DOHH2 (cell line): ENCODE results near the gene MTG1.

Experiments used
- H3F3A ChIP-seq: fragments of 200-600 bp; sonication (generic), shearing (Covaris generic); 2 replicates; pipeline ENCODE4 v1.6.0; 2016; ENCODE audit warnings: antibody characterized with exemption, mild to moderate bottlenecking; ENCODE audit not compliant: control insufficient read depth, insufficient read depth
- H3K27ac ChIP-seq: fragments of 200-600 bp; sonication (generic); 2 replicates; pipeline ENCODE4 v1.5.1; 2014; ENCODE audit warnings: low read depth, mild to moderate bottlenecking, low read length, moderate library complexity
- H3K27me3 ChIP-seq: fragments of 200-600 bp; sonication (generic); 2 replicates; pipeline ENCODE4 v1.6.1; 2014; ENCODE audit warnings: mild to moderate bottlenecking, low read length, mixed read lengths; ENCODE audit not compliant: control insufficient read depth
- H3K36me3 ChIP-seq: fragments of 200-600 bp; sonication (generic); 2 replicates; pipeline ENCODE4 v1.6.1; 2014; ENCODE audit warnings: mild to moderate bottlenecking, low read length, moderate library complexity, mixed read lengths; ENCODE audit not compliant: control insufficient read depth
- H3K4me1 ChIP-seq: fragments of 200-600 bp; sonication (generic); 2 replicates; pipeline ENCODE4 v1.6.1; 2014; ENCODE audit warnings: mild to moderate bottlenecking, low read length, mixed read lengths; ENCODE audit not compliant: control insufficient read depth
- H3K4me2 ChIP-seq: fragments of 200-600 bp; sonication (generic); 2 replicates; pipeline ENCODE4 v1.6.0; 2014; ENCODE audit warnings: mild to moderate bottlenecking, low read length, moderate library complexity
- H3K4me3 ChIP-seq: fragments of 200-600 bp; sonication (generic); 2 replicates; pipeline ENCODE4 v1.5.1; 2014; ENCODE audit warnings: mild to moderate bottlenecking, low read length, mixed read lengths
- H3K79me2 ChIP-seq: fragments of 200-600 bp; sonication (generic); 2 replicates; pipeline ENCODE4 v1.6.1; 2014; ENCODE audit warnings: mild to moderate bottlenecking, low read length, mixed read lengths; ENCODE audit not compliant: control insufficient read depth
- H3K9me2 ChIP-seq: fragments of 200-600 bp; sonication (generic); replicated peaks from 2 replicates; pipeline ENCODE4 v1.6.1; 2014; ENCODE audit warnings: mild to moderate bottlenecking, low read length, mixed read lengths; ENCODE audit not compliant: control insufficient read depth
- H3K9me3 ChIP-seq: fragments of 200-600 bp; sonication (generic); 2 replicates; pipeline ENCODE4 v1.6.1; 2014; ENCODE audit warnings: antibody characterized with exemption, low read length, mixed read lengths; ENCODE audit not compliant: control insufficient read depth, insufficient read depth
- H4K20me1 ChIP-seq: fragments of 200-600 bp; sonication (generic); 2 replicates; pipeline ENCODE4 v1.6.0; 2014; ENCODE audit warnings: low read depth, mild to moderate bottlenecking, antibody characterized with exemption, low read length, moderate library complexity; ENCODE audit not compliant: control insufficient read depth, insufficient read depth
- EZH2phosphoT487 ChIP-seq: fragments of 200-600 bp; sonication (generic); IDR thresholded peaks from 2 replicates; pipeline ENCODE4 v1.6.1; 2017; ENCODE audit warnings: borderline replicate concordance, mild to moderate bottlenecking, antibody characterized with exemption, low read length, moderate library complexity, mixed read lengths
- TF ChIP-seq, protein P1 (sequence below): fragments of 200-600 bp; sonication (generic); IDR thresholded peaks from one replicate; pipeline ENCODE4 v1.5.1; 2014; ENCODE audit warnings: antibody characterized with exemption, mild to moderate bottlenecking, low read depth, low read length; ENCODE audit not compliant: poor library complexity, severe bottlenecking

Gene MTG1

DNA sequence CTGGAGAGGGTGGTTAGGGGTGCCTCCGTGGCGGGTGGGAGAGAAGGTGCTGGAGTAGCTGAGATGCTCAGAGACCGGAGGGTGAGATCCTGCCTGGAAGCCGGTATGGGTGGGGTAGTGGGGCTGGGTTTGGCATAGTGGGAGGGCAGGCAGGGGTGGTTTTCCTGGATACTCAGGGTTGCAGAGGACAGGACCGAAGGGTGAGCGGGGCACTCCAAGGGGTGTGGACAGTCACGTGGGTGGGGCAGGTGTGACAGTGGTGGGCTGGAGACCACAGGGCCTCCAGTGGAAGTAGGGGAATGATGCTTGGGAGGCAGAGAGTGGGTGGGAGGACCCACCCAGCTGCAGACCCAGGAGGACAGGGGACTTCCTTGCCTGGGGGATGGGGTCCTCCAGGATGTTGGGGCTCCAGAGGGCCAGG lies 61.7 kb downstream of the MTG1 start:
- H3K27ac ChIP-seq = no peak overlapping the region
- no peaks in the 10 kb centered on the region for H3K27me3 ChIP-seq
- H3F3A ChIP-seq = no peaks in the 10 kb centered on the region
- no peaks in the 10 kb centered on the region for H4K20me1 ChIP-seq
- H3K4me2 ChIP-seq = no peak overlapping the region
- H3K36me3 ChIP-seq = no peaks in the 10 kb centered on the region
- H3K4me3 ChIP-seq = no peak overlapping the region
- H3K79me2 ChIP-seq = no peaks in the 10 kb centered on the region
- no peak for TF ChIP-seq EZH2phosphoT487
- TF ChIP-seq, protein P1, sequence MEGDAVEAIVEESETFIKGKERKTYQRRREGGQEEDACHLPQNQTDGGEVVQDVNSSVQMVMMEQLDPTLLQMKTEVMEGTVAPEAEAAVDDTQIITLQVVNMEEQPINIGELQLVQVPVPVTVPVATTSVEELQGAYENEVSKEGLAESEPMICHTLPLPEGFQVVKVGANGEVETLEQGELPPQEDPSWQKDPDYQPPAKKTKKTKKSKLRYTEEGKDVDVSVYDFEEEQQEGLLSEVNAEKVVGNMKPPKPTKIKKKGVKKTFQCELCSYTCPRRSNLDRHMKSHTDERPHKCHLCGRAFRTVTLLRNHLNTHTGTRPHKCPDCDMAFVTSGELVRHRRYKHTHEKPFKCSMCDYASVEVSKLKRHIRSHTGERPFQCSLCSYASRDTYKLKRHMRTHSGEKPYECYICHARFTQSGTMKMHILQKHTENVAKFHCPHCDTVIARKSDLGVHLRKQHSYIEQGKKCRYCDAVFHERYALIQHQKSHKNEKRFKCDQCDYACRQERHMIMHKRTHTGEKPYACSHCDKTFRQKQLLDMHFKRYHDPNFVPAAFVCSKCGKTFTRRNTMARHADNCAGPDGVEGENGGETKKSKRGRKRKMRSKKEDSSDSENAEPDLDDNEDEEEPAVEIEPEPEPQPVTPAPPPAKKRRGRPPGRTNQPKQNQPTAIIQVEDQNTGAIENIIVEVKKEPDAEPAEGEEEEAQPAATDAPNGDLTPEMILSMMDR = no peak
- no peaks in the 10 kb centered on the region for H3K4me1 ChIP-seq
- H3K9me3 ChIP-seq = no peaks in the 10 kb centered on the region
- H3K9me2 ChIP-seq = no peaks in the 10 kb centered on the region

- Histone ChIP-seq H3K79me2 (no peaks in the 10 kb centered on the region), H3K36me3 (no peaks in the 10 kb centered on the region), H3F3A (no peaks in the 10 kb centered on the region), H4K20me1 (no peaks in the 10 kb centered on the region), H3K9me2 (no peaks in the 10 kb centered on the region), H3K9me3 (no peaks in the 10 kb centered on the region), H3K27me3 (no peaks in the 10 kb centered on the region), H3K27ac (no peak overlapping the region), H3K4me3 (no peak overlapping the region), H3K4me2 (no peak overlapping the region), H3K4me1 (no peaks in the 10 kb centered on the region)
- TF ChIP-seq, protein P1 = no peak
These were observed 62.3 kb downstream of the MTG1 start for GRCh38 chr10:133456041-133456951.

DNA sequence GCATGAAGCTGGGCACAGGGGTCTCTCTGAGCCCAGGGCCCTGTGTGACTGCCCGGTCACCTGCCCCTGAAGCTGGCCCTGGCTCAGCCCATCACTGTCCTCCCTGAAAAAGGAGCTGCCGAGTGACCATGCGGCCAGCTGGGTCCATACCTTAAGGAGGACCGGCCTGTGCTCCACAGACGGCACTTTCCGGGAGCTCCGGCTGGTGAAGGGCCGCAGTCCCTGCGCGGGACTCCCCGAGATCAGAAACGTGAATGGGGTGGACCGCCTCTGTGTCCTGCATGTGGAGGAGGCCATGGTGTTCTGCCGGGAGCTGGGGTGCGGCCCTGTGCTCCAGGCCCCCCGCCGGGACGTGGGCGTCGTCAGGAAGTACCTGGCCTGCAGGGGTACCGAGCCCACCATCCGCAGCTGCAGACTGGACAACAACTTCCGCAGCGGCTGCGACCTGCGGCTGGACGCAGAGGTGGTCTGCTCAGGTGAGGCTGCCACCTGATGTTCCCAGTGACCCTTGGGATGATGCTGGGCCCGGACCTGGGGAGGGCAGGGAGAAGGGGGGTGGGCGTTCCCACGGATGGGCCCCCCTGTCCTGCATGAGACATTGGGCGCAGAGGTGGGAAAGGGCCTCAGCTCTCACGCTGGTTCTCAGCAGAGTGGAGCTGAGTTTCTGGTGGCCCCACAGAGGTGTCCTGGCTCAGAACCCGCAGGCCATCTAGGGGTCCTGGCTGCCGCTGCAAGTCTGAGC lies 63.3 kb downstream of the MTG1 start:
- H3K79me2 ChIP-seq = no peaks in the 10 kb centered on the region
- H3K4me2 ChIP-seq = no peak overlapping the region
- no peaks in the 10 kb centered on the region for H3F3A ChIP-seq
- no peaks in the 10 kb centered on the region for H3K4me1 ChIP-seq
- TF ChIP-seq, protein P1 = no peak
- TF ChIP-seq EZH2phosphoT487 = no peak
- H4K20me1 ChIP-seq = no peaks in the 10 kb centered on the region
- H3K9me2 ChIP-seq = no peaks in the 10 kb centered on the region
- H3K27ac ChIP-seq = no peak overlapping the region
- no peaks in the 10 kb centered on the region for H3K27me3 ChIP-seq
- no peaks in the 10 kb centered on the region for H3K9me3 ChIP-seq
- H3K36me3 ChIP-seq = no peaks in the 10 kb centered on the region
- no peak overlapping the region for H3K4me3 ChIP-seq
